Ovary (tissue), 9 donors: ENCODE results near the gene NOXO1. TPM values are rescaled to one million over a fixed set of nuclear protein-coding genes. Genes with fewer than 3 reads are reported as not detected.
"Not testable (repeated sequence)": the region's sequence is repeated elsewhere in the genome, so short reads cannot be mapped to it uniquely, and the experiment has no call there.

Experiments
- DNase-seq, 5 donors: peaks; one replicate each; pipeline ENCODE4 v3.0.0-alpha.2; 2019 to 2020
- H3K27ac ChIP-seq, 2 donors: fragments of 200-600 bp; one replicate each; pipeline versions ENCODE4 v1.5.1 to v1.8.0; 2019 to 2022
- H3K27me3 ChIP-seq: fragments of 200-600 bp; one replicate; pipeline ENCODE4 v1.8.0; 2022
- H3K36me3 ChIP-seq: fragments of 200-600 bp; sonication (generic); one replicate; pipeline ENCODE4 v1.5.1; 2019
- H3K4me1 ChIP-seq: one replicate; pipeline ENCODE4 v1.8.1; 2013; ENCODE audit warnings: mild to moderate bottlenecking, moderate library complexity; ENCODE audit not compliant: insufficient read depth
- H3K4me3 ChIP-seq: fragments of 200-600 bp; sonication (generic); one replicate; pipeline ENCODE4 v1.5.1; 2017
- H3K9me3 ChIP-seq, 2 donors: fragments of 200-600 bp in 1 of 2; sonication (generic) in 1 of 2; one replicate each; pipeline versions ENCODE4 v1.5.1 to v1.8.1; 2013 to 2019; ENCODE audit warnings: mild to moderate bottlenecking in 1 of 2, moderate library complexity in 1 of 2
- EP300 ChIP-seq: sonication (generic); formaldehyde crosslinking; IDR thresholded peaks from one replicate; pipeline ENCODE4 v1.6.1; 2017; ENCODE audit warnings: antibody characterized with exemption
- POLR2A ChIP-seq: fragments of 450-650 bp; IDR thresholded peaks from one replicate; pipeline ENCODE4 v1.6.1; 2017; ENCODE audit warnings: antibody characterized with exemption, mild to moderate bottlenecking, moderate library complexity
- WGBS, 3 donors: extraction: QIAGEN DNeasy Blood & Tissue Kit in 1 of 3; methylation state at CpG; one replicate each; pipeline versions ENCODE4 v1.1.5 to v1.1.7; 2013 to 2017; 5-methylcytosine and 5-hydroxymethylcytosine counted together
- intact Hi-C, 4 donors: fragments of 100-400 bp; cut with DNase I; formaldehyde crosslinking; loops; one replicate each; pipeline versions ENCODE4 v1.11.0 to v1.15.1; 2022 to 2023
- polyA plus RNA-seq, 2 donors: library from polyadenylated mRNA; stranded (reverse); fragments of 200-250 nt in 1 of 2; fragments of 350-450 nt in 1 of 2; fragmentation: Illumina TruSeq in 1 of 2; extraction: RNeasy Lipid Tissue Mini Kit (QIAGEN cat#74804) in 1 of 2; gene quantifications; one replicate each; pipeline ENCODE4 v1.2.3, GENCODE V29; 2013 to 2014
- total RNA-seq, 7 donors: library from RNA; depleted of rRNA in 2 of 7; stranded (reverse); fragments of >200 nt in 2 of 7; fragmentation: NEBNext Ultra II Directional in 3 of 7; extraction: Animal tissue kit (Norgen Biotek cat#: 25700) in 3 of 7; gene quantifications; one replicate each; pipeline versions ENCODE4 v1.1.0 to v1.2.4, GENCODE V29; 2016 to 2023
- TF ChIP-seq, protein P1 (sequence below), 3 donors: fragments of 450-650 bp in 2 of 3; fragments of 200-600 bp in 1 of 3; IDR thresholded peaks; one replicate each; pipeline versions ENCODE4 v1.5.1 to v1.8.0; 2016 to 2022; ENCODE audit warnings: antibody characterized with exemption in 3 of 3, mild to moderate bottlenecking in 1 of 3
- donor health status: DM: no; HTN: no; CAD: no; lungs with moderate emphysema.
- donor health status: DM: no; HTN: no; CAD: no.
- donor health status: Bipolar disorder and iron deficiency.
- donor health status: DM: yes; HTN: yes; CAD: no.
- donor health status: DM: no; HTN: no; CAD: no.
- donor health status: DM: yes; HTN: yes; CAD: no.

The NOXO1 gene
- total and polyA plus RNA-seq, 9 donors, result 0.36 to 1.3 (median 0.48) TPM; not detected in 4

DNA sequence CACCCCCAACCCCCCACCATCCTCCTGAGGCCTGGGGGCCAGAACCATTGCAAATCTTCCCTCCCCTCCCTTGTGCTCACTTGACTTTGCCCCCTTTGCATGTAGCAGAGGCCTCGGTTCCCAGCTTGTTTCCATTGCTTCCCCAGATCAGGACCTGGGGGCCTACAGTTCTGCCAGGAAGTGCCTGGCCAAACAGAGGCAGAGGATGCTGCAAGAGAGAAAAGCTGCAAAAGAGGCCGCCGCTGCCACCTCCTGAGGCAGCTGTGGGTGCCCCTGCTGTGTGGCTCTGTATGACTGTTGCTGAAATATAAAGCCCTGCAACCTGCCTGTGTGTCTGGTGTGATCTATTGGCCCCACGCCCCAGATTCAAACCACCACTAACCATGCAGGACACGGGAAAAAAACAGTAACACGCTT lies 19.6 kb downstream of the NOXO1 start:
- no peak overlapping the region for H3K27ac ChIP-seq
- peaks cover 14% of the 10 kb centered on the region for H3K4me1 ChIP-seq
- no peak for TF ChIP-seq POLR2A
- intact Hi-C loops, result loop anchor here in 1 of 4 donors (10.0 kb wide), 1 partner anchor 1327 kb away; the partner anchor contains the start of genes METTL26 and WFIKKN1
- DNase-seq, result peak in 2 of 5 donors; percentile 20 to 34
- 46 to 55% (median 51%) methylated on average over 6 of the region's 6 CpGs for WGBS, 3 donors
- no peaks in the 10 kb centered on the region for H3K9me3 ChIP-seq
- no peaks in the 10 kb centered on the region for H3K27me3 ChIP-seq
- H3K4me3 ChIP-seq, result no peak overlapping the region
- H3K36me3 ChIP-seq, result no peaks in the 10 kb centered on the region

DNA sequence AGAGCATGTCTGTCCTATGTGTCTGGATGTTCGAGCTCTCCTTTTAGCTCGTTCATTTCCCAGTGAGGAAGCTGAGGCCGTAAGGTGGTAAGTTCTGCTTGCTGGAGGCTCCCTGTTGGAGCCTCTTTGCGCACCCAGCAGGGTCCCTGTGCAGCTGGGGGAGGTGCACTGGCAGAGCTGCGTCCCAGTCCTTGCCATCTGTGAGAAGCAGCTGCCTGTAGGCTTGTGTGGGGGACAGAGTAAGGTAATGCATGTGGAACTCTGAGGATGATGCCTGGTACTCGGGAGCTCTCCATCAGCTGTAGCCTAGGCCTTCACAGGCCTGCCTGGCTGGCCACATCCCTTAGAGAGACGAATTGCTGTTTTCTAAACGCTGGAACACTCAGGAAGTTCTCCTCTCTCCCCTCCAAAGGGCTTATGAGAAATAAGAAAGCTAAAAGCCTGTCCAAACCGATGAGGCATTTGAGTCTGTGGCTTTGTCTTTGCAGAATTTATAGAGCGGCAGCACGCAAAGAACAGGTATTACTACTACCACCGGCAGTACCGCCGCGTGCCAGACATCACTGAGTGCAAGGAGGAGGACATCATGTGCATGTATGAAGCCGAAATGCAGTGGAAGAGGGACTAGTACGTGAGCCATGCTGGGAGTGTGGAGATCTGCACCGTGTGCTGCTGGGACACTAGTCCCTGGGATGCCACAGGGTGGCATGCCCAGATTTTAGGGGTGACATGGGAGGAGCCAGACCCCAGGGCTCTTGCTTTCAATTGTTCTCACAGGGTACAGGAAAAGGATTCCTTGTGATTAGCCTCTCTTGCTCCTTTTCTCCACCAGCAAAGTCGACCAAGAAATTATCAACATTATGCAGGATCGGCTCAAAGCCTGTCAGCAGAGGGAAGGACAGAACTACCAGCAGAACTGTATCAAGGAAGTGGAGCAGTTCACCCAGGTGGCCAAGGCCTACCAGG lies 20.3 kb downstream of the NOXO1 start:
- intact Hi-C loops, result loop anchor here in 1 of 4 donors (10.0 kb wide), 1 partner anchor 1326 kb away; the partner anchor contains the start of genes METTL26 and WFIKKN1
- H3K27ac ChIP-seq, result no peak overlapping the region
- H3K36me3 ChIP-seq, result no peaks in the 10 kb centered on the region
- H3K27me3 ChIP-seq, result no peaks in the 10 kb centered on the region
- peaks cover 14% of the 10 kb centered on the region for H3K4me1 ChIP-seq
- H3K4me3 ChIP-seq, result peak overlapping the region; percentile 75
- DNase-seq, result peak in 1 of 5 donors; percentile 44
- H3K9me3 ChIP-seq, result no peaks in the 10 kb centered on the region
- TF ChIP-seq, protein P1, sequence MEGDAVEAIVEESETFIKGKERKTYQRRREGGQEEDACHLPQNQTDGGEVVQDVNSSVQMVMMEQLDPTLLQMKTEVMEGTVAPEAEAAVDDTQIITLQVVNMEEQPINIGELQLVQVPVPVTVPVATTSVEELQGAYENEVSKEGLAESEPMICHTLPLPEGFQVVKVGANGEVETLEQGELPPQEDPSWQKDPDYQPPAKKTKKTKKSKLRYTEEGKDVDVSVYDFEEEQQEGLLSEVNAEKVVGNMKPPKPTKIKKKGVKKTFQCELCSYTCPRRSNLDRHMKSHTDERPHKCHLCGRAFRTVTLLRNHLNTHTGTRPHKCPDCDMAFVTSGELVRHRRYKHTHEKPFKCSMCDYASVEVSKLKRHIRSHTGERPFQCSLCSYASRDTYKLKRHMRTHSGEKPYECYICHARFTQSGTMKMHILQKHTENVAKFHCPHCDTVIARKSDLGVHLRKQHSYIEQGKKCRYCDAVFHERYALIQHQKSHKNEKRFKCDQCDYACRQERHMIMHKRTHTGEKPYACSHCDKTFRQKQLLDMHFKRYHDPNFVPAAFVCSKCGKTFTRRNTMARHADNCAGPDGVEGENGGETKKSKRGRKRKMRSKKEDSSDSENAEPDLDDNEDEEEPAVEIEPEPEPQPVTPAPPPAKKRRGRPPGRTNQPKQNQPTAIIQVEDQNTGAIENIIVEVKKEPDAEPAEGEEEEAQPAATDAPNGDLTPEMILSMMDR (IDR thresholded peaks at IDR 0.05), result no peak
- TF ChIP-seq EP300 (no peak), POLR2A (no peak)
- WGBS, 3 donors, result 35 to 43% (median 35%) methylated on average over 20 of the region's 20 CpGs

DNA sequence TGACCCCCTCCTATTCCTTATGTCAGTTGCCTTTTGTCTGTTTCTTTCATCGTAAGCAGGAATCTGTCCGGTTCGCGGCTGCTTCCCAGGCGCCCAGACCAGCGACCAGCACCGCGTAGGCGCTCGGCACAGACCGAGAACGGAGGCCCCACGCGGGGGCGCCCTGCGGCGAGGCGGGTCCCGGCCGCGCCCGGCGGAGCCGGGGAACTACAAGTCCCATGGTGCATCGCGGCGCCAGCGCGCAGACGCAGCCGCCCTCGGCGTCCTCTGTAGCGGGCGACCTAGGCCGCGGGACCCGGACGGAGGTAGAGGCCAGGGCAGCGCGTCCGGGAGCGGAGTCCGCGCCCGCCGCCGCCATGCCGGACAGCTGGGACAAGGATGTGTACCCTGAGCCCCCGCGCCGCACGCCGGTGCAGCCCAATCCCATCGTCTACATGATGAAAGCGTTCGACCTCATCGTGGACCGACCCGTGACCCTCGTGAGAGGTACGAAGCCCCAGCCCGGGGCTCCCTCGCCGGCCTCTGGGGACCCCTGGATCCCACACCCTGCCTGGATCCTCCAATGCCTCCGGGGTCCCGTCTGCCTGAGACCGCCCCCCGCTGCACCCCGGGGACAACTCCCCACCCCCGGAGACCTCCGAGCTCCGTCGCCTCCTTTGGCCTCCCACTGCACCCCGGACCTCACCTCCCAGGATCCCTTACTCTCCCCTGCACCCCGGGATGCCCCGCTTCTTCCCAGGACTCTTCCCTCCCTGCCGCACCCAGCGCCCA lies 21.8 kb downstream of the NOXO1 start, which contains the start of gene NDUFB10:
TSS of gene NDUFB10 (plus strand) at position 270 of the 771 bp plus-strand sequence. CDS start at position 357, 87 bp downstream.
- Histone ChIP-seq H3K4me3 (peak within 1 kb of the TSS; percentile 75), H3K9me3 (no peaks in the 10 kb centered on the region), H3K27ac (peak within 1 kb of the TSS in 1 of 2 donors; percentile 55), H3K4me1 (peaks cover 9% of the 10 kb centered on the region), H3K36me3 (no peaks in the 10 kb centered on the region), H3K27me3 (no peaks in the 10 kb centered on the region)
- intact Hi-C loops, result loop anchor here in 1 of 4 donors (10.0 kb wide), 1 partner anchor 1325 kb away; the partner anchor contains the start of genes METTL26 and WFIKKN1
- DNase-seq, result peak; percentile 87 to 95 (median 93)
- 1% methylated on average over 65 to 79 of the region's 79 CpGs for WGBS, 3 donors
- TF ChIP-seq POLR2A (peak; percentile 44), EP300 (no peak)
- TF ChIP-seq, protein P1 (IDR thresholded peaks at IDR 0.05), result peak; percentile 68 to 74 (median 70)

DNA sequence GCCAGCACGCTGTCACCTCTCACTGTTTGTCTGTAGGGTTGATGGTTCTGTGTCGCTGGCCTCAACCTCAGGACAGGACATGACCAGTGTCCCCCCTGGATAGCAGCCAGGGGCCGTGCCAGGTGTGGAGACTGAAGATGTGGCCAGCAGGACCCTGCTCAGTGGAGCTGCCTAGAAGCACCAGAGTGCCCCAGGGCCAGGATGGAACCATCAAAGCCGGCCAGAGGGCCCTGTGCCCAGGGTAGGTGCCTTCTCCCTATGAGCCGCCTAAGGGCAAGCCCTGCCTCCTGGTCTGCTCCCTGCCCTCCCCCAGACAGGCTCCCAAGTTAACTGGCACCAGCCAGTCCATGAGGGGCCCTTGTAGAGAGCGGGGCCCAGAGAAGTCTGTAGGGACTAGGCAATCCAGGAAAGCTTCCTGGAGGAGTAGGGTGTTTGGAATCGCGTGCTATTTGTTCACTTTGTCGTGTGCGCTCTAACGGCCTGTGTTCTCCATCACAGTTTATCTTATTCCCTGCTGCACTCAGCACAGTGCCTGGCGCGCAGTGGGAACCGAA lies 22.5 kb downstream of the NOXO1 start:
- peak in 3 of 5 donors; percentile 63 to 70 (median 63) for DNase-seq
- Histone ChIP-seq H3K36me3 (no peaks in the 10 kb centered on the region), H3K4me3 (no peak overlapping the region), H3K9me3 (no peaks in the 10 kb centered on the region), H3K27ac (peak overlapping the region in 1 of 2 donors; percentile 55), H3K4me1 (peaks cover 9% of the 10 kb centered on the region), H3K27me3 (no peaks in the 10 kb centered on the region)
- TF ChIP-seq POLR2A (no peak), EP300 (no peak)
- TF ChIP-seq, protein P1 (IDR thresholded peaks at IDR 0.05), result no peak
- intact Hi-C loops, result no loop called here
- WGBS, 3 donors, result 25 to 37% (median 29%) methylated on average over 14 of the region's 14 CpGs

DNA sequence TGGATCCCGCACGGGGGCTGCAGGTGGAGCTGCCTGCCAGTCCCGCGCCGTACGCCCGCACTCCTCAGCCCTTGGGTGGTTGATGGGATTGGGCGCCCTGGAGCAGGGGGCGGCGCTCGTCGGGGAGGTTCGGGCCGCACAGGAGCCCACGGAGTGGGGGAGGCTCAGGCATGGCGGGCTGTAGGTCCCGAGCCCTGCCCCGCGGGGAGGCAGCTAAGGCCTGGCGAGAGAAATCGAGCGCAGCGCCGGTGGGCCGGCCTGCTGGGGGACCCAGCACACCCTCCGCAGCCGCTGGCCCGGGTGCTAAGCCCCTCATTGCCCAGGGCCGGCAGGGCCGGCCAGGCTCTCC lies 23.2 kb downstream of the NOXO1 start:
- H3K9me3 ChIP-seq, H3K27ac ChIP-seq, intact Hi-C loops, H3K36me3 ChIP-seq, H3K4me3 ChIP-seq, H3K27me3 ChIP-seq, H3K4me1 ChIP-seq: not testable (repeated sequence)
- 66 to 82% (median 79%) methylated on average over 22 to 30 of the region's 30 CpGs for WGBS, 3 donors
- peak in 2 of 5 donors; percentile 39 to 47 for DNase-seq

DNA sequence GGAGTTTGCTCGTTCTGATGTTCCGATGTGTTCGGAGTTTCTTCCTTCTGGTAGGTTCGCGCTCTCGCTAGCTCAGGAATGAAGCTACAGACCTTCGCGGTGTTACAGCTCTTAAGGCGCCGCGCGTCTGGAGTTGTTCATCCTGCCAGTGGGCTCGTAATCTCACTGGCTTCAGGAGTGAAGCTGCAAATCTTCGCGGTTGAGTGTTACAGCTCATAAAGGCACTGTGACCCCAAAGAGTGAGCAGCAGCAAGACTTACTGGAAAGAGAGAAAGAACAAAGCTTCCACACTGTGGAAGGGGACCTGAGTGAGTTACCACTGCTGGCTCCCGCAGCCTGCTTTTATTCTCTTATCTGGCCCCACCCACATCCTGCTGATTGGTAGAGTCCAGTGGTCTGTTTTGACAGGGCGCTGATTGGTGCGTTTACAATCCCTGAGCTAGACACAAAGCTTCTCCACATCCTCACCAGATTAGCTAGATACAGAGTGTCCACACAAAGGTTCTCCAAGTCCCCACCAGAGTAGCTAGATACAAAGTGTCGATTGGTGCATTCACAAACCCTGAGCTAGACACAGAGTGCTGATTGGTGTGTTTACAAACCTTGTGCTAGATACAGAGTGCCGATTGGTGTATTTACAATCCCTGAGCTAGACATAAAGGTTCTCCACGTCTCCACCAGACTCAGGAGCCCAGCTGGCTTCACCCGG lies 23.7 kb downstream of the NOXO1 start:
- H3K27me3 ChIP-seq, H3K9me3 ChIP-seq, H3K27ac ChIP-seq, intact Hi-C loops, H3K36me3 ChIP-seq, H3K4me3 ChIP-seq, H3K4me1 ChIP-seq: not testable (repeated sequence)
- WGBS, 3 donors, result 80 to 87% (median 85%) methylated on average over 20 to 22 of the region's 22 CpGs
- DNase-seq, result peak in 1 of 5 donors; percentile 19
